ACC112 (cell line): Measurements from ENCODE around the gene SLC38A10.

Experiments used
- H2AFZ ChIP-seq: fragments of 200-600 bp; sonication (generic); one replicate; pipeline ENCODE4 v1.6.0; 2017; ENCODE audit warnings: antibody characterized with exemption, low read length; ENCODE audit not compliant: unreplicated experiment
- H3K27ac ChIP-seq: fragments of 200-600 bp; sonication (generic); 2 replicates; pipeline ENCODE4 v1.5.1; 2014; ENCODE audit warnings: low read depth, mild to moderate bottlenecking, antibody characterized with exemption, low read length, moderate library complexity
- H3K27me3 ChIP-seq: fragments of 200-600 bp; sonication (generic); 2 replicates; pipeline ENCODE4 v1.6.1; 2014; ENCODE audit warnings: mild to moderate bottlenecking, antibody characterized with exemption, low read length, moderate library complexity, mixed read lengths; ENCODE audit not compliant: insufficient read depth
- H3K36me3 ChIP-seq: fragments of 200-600 bp; sonication (generic); 2 replicates; pipeline ENCODE4 v1.6.1; 2016; ENCODE audit warnings: mild to moderate bottlenecking, antibody characterized with exemption, low read length, moderate library complexity, mixed read lengths; ENCODE audit not compliant: insufficient read depth
- H3K4me1 ChIP-seq: fragments of 200-600 bp; sonication (generic); one replicate; pipeline ENCODE4 v1.6.1; 2016; ENCODE audit warnings: low read length, mixed read lengths; ENCODE audit not compliant: insufficient read depth, unreplicated experiment, control insufficient read depth
- H3K4me3 ChIP-seq: fragments of 200-600 bp; sonication (generic); 2 replicates; pipeline ENCODE4 v1.5.1; 2014; ENCODE audit warnings: mild to moderate bottlenecking, low read depth, low read length
- H3K79me2 ChIP-seq: fragments of 200-600 bp; sonication (generic); one replicate; pipeline ENCODE4 v1.6.0; 2016; ENCODE audit warnings: low read length; ENCODE audit not compliant: control insufficient read depth, unreplicated experiment, insufficient read depth

Gene SLC38A10

DNA sequence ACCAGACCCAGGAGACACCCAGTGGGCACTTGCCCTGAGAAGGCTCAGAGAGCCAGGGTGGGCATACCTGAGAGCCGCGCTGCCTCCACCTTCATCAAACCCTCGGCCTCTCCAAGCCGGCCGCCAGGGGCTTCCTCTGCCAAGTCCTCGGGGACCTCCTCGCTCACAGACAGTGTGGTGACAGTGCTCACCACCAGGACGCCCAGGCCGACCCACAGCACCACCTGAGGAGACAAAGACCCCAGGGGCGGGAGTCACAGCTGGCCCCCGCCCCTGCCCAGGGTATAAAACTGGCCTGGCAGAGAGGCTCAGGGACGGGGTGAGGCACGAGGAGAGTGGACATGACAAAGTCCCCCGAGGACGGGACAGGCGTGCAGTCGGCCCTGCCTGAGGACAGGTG lies 34.9 kb downstream of the SLC38A10 start:
- Histone ChIP-seq H3K4me1 (peaks cover 9% of the 10 kb centered on the region), H2AFZ (no peak overlapping the region), H3K27ac (no peak overlapping the region), H3K27me3 (no peaks in the 10 kb centered on the region), H3K79me2 (no peaks in the 10 kb centered on the region), H3K4me3 (no peak overlapping the region), H3K36me3 (no peaks in the 10 kb centered on the region)

GRCh38 chr17:81259058-81259605 lies 36.0 kb downstream of the SLC38A10 start:
- Histone ChIP-seq H3K4me3 (no peak overlapping the region), H3K27me3 (no peaks in the 10 kb centered on the region), H2AFZ (no peak overlapping the region), H3K4me1 (peaks cover 9% of the 10 kb centered on the region), H3K27ac (no peak overlapping the region), H3K79me2 (no peaks in the 10 kb centered on the region), H3K36me3 (no peaks in the 10 kb centered on the region)

DNA sequence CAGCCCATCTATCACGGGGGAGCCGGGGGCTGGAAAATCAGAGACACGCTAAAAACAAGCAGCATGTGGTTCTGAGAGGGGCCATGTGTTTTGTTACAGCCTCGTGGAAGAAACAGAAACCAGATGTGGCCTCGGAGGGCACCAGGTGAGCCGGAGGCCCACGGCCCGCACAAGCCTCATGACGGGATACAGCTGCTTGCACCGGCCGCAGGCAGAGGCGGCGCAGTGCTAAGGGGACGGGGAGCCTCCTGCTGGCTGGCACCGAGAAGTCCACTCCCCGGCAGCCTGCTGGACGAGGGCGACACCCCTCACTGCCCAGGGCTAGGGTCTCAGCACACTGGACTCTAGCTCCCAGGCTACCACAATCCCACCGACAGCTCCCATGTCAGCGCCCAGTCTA lies 36.8 kb downstream of the SLC38A10 start:
- peaks cover 9% of the 10 kb centered on the region for H3K4me1 ChIP-seq
- H3K4me3 ChIP-seq: no peak overlapping the region
- no peaks in the 10 kb centered on the region for H3K27me3 ChIP-seq
- H3K27ac ChIP-seq: no peak overlapping the region
- no peaks in the 10 kb centered on the region for H3K79me2 ChIP-seq
- H2AFZ ChIP-seq: no peak overlapping the region
- H3K36me3 ChIP-seq: no peaks in the 10 kb centered on the region

DNA sequence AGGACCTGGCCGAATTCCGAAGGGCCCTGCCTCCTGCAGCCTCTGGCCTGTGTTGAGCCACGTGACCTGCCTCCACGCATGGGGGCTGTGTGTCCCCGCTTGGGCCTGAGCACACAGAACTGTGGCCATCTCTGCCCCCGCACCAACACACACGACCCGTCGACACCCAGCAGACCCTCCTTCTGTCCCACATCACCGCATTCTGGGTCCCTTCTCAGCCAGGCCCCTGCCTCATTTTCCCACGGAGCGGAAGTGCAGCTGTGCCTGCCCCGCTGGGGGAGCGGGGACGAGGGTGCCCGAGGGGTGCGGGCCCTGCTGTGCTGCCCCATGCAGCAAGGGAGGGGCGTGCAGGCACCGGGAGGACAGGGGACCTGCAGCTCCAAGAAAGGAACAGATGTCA lies 37.6 kb downstream of the SLC38A10 start:
- H3K79me2 ChIP-seq: no peaks in the 10 kb centered on the region
- H3K36me3 ChIP-seq: no peaks in the 10 kb centered on the region
- H3K27me3 ChIP-seq: no peaks in the 10 kb centered on the region
- no peak overlapping the region for H3K4me3 ChIP-seq
- no peak overlapping the region for H3K27ac ChIP-seq
- H2AFZ ChIP-seq: no peak overlapping the region
- H3K4me1 ChIP-seq: peaks cover 9% of the 10 kb centered on the region

DNA sequence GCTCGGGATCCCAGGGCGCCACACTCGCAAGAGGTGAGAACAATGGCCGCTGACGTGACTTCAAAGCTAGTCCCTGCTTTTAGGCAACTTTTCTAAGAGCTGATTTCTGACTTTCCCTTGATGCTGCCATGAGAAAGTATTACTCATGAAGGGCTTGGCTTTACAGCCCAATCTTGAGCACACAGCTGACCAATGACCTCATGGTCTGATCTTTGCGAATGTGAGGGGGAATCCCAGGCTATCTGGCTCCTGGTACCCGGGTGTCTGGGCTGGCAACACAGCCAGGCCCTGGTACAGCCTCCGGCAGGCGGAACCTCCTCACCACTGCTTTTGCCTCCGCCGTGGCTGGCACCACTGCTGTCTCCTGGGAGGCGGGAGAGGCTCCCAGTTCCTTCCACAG lies 38.5 kb downstream of the SLC38A10 start:
- no peaks in the 10 kb centered on the region for H3K27me3 ChIP-seq
- H3K36me3 ChIP-seq: no peaks in the 10 kb centered on the region
- peaks cover 9% of the 10 kb centered on the region for H3K4me1 ChIP-seq

DNA sequence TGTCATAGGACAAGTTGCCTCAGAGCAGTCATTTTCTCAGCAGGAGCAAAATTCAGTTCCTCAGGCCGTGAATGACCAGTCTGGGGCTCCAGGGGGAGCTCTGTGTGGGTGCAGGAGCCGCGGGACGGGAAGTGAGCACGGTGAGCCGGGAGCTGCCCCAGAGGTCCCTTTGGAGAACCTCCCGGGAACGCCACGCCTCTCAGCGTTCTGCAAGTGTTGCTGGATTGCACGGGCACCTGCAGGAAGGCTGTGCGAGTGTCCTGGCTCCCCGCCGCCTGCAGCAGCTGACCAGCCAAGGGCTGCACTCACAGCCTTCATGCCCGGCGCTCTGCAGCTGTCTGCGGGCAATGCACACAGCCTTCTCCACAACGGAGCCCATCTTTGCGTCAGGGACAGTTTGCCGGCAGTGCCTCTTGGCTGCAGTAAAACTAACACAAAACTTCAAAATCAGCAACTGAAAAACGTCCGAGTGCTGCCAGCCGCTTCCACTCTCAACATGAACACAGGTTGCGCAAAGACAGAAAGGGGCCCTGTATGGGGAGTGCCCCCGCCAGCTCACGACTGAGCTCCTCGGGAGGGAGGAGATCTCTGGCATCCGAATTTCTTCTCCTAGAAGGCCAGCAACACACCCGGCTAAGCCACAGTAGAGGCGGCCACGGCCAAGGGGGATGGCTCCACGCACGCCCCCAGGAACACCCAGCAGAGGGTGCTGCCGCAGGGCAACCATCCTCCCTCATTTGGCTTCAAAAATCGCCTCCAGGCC lies 40.0 kb downstream of the SLC38A10 start:
- no peak overlapping the region for H2AFZ ChIP-seq
- no peaks in the 10 kb centered on the region for H3K79me2 ChIP-seq
- H3K36me3 ChIP-seq: 0 out of 2 replicates have a peak, but pooled peaks cover 2% of the 10 kb centered on the region
- no peak overlapping the region for H3K4me3 ChIP-seq
- H3K27ac ChIP-seq: no peak overlapping the region
- no peaks in the 10 kb centered on the region for H3K27me3 ChIP-seq
- peaks cover 9% of the 10 kb centered on the region for H3K4me1 ChIP-seq

More for the DNA sequence above, 38.5 kb downstream of the SLC38A10 start:
- Histone ChIP-seq H3K4me3 (no peak overlapping the region), H3K79me2 (no peaks in the 10 kb centered on the region), H3K27ac (peak overlapping the region; percentile 33; the same call in 1 of the 2 replicates), H2AFZ (no peak overlapping the region)

DNA sequence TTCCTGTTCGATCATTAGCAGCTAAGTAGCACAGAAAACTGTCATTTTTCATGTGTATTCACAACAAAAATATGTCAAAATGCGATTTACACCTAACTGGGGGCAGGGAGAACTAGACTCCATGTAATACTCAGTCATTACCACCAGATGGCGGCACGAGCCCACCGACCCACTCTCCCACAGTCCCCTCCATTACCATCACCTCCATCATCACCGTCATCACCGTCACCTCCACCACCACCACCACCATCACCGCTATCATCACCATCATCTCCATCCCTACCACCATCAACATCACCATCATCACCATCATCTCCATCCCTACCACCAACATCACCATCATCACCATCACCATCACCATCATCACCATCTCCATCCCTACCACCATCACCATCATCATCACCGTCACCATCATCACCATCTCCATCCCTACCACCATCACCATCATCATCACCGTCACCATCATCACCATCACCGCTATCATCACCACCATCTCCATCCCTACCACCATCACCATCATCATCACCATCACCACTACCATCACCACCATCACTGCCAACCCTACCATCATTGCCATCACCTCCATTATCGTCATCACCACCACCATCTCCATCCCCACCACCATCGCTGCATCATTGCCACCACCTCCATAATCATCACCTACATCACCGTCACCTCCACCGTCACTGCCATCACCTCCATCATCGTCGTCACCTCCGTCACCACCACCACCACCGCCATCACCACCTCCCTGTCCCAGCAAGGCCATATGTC lies 41.6 kb downstream of the SLC38A10 start:
- Histone ChIP-seq H3K79me2 (no peaks in the 10 kb centered on the region), H3K27ac (no peak overlapping the region), H2AFZ (no peak overlapping the region), H3K36me3 (peaks cover 6% of the 10 kb centered on the region; the same call in 1 of the 2 replicates), H3K4me3 (no peak overlapping the region), H3K27me3 (no peaks in the 10 kb centered on the region), H3K4me1 (peaks cover 9% of the 10 kb centered on the region)

DNA sequence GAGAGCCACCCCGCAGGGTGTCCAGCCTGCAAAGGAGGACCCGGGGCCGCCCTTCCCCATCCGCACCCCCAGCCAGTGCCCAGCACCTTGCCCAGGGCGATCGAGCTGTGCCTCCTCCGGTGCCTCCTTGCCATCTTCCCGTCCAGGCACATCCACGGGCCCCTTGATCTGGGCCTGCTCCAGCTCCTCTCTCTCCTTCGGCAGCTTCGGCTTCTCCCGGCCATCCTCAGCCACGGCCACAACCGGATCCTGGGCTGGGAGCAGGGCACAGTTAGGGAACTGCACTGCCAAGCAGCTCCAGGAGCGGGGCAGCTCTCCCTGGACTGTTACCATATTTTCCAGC lies 42.1 kb downstream of the SLC38A10 start:
- no peak overlapping the region for H2AFZ ChIP-seq
- peaks cover 6% of the 10 kb centered on the region; the same call in 1 of the 2 replicates for H3K36me3 ChIP-seq
- no peaks in the 10 kb centered on the region for H3K27me3 ChIP-seq
- peaks cover 9% of the 10 kb centered on the region for H3K4me1 ChIP-seq
- H3K4me3 ChIP-seq: no peak overlapping the region
- H3K27ac ChIP-seq: no peak overlapping the region
- H3K79me2 ChIP-seq: no peaks in the 10 kb centered on the region

- Histone ChIP-seq H3K27me3 (no peaks in the 10 kb centered on the region), H3K79me2 (no peaks in the 10 kb centered on the region), H3K4me3 (no peak overlapping the region), H2AFZ (no peak overlapping the region), H3K36me3 (peaks cover 6% of the 10 kb centered on the region; the same call in 1 of the 2 replicates), H3K4me1 (peaks cover 9% of the 10 kb centered on the region), H3K27ac (no peak overlapping the region)
These were observed 42.7 kb downstream of the SLC38A10 start for GRCh38 chr17:81252326-81252986.

GRCh38 chr17:81251709-81252301 lies 43.3 kb downstream of the SLC38A10 start:
- H2AFZ ChIP-seq: no peak overlapping the region
- peaks cover 6% of the 10 kb centered on the region; the same call in 1 of the 2 replicates for H3K36me3 ChIP-seq
- H3K27ac ChIP-seq: no peak overlapping the region
- H3K4me3 ChIP-seq: no peak overlapping the region
- H3K79me2 ChIP-seq: no peaks in the 10 kb centered on the region
- H3K4me1 ChIP-seq: peaks cover 7% of the 10 kb centered on the region
- H3K27me3 ChIP-seq: no peaks in the 10 kb centered on the region
